ENCODE data around the gene ZCCHC12.

DNA sequence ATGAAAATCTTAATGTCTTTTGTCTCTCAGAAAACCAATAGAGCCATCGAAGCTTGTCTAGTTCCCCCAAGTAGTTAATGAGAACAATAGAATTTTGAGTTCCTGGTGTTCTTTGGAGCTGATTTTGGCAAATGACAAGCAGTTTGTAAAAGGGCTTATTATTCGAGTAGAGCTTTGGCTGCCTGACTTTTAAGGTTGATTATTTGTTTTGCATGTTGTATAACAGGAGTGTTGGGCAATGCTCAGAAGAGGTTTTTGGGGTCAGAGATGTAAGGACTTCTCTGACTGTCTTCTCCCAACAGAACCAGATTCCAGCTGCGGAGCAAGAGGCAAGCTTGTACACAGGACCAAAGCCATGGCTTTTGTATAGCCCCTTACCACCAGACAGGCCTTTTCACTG, 30.0 kb downstream of the ZCCHC12 start:
- TF ChIP-seq, protein P1, sequence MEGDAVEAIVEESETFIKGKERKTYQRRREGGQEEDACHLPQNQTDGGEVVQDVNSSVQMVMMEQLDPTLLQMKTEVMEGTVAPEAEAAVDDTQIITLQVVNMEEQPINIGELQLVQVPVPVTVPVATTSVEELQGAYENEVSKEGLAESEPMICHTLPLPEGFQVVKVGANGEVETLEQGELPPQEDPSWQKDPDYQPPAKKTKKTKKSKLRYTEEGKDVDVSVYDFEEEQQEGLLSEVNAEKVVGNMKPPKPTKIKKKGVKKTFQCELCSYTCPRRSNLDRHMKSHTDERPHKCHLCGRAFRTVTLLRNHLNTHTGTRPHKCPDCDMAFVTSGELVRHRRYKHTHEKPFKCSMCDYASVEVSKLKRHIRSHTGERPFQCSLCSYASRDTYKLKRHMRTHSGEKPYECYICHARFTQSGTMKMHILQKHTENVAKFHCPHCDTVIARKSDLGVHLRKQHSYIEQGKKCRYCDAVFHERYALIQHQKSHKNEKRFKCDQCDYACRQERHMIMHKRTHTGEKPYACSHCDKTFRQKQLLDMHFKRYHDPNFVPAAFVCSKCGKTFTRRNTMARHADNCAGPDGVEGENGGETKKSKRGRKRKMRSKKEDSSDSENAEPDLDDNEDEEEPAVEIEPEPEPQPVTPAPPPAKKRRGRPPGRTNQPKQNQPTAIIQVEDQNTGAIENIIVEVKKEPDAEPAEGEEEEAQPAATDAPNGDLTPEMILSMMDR (IDR thresholded peaks at IDR 0.05), result no peak
- no peak for TF ChIP-seq EZH2phosphoT487 (IDR thresholded peaks at IDR 0.05)
- TF ChIP-seq EZH2 (IDR thresholded peaks at IDR 0.05), result no peak

Data from neural progenitor cell (in vitro differentiated cells).